Stimulated activated CD8-positive, alpha-beta memory T cell treated with anti-CD3 and anti-CD28 coated beads, Interleukin-4, amount 100 ng/mL, for 24 hours (primary cell): ENCODE measurements around the gene CATSPERE.
"Not testable (repeated sequence)": the region's sequence is repeated elsewhere in the genome, so short reads cannot be mapped to it uniquely, and the experiment has no call there.

Experiments
- DNase-seq: peaks from one replicate; pipeline ENCODE4 v3.0.0-alpha.2; 2020; ENCODE audit warnings: low read depth

The CATSPERE gene

GRCh38 chr1:244552336-244552735 is 91.3 kb downstream of the CATSPERE start:
- no peak for DNase-seq

GRCh38 chr1:244556263-244556662 is 95.2 kb downstream of the CATSPERE start:
- no peak for DNase-seq

- no peak for DNase-seq
These were observed 96.5 kb downstream of the CATSPERE start for GRCh38 chr1:244557565-244557964.

- no peak for DNase-seq
These were observed 98.5 kb downstream of the CATSPERE start for GRCh38 chr1:244559561-244559960.

GRCh38 chr1:244562877-244563276 is 101.8 kb downstream of the CATSPERE start:
- DNase-seq = not testable (repeated sequence)

GRCh38 chr1:244573768-244574167 is 112.7 kb downstream of the CATSPERE start:
- no peak for DNase-seq

- no peak for DNase-seq
These were observed 115.3 kb downstream of the CATSPERE start for GRCh38 chr1:244576259-244576892.

GRCh38 chr1:244578205-244578604 is 117.1 kb downstream of the CATSPERE start:
- DNase-seq = not testable (repeated sequence)

- DNase-seq = no peak
These were observed 122.4 kb downstream of the CATSPERE start for GRCh38 chr1:244583358-244583982.

- no peak for DNase-seq
These were observed 124.8 kb downstream of the CATSPERE start for GRCh38 chr1:244585867-244586266.

- no peak for DNase-seq
These were observed 129.6 kb downstream of the CATSPERE start for GRCh38 chr1:244590670-244591069.

- no peak for DNase-seq
These were observed 137.5 kb downstream of the CATSPERE start for GRCh38 chr1:244598611-244599010.

GRCh38 chr1:244599937-244600350 is 138.9 kb downstream of the CATSPERE start:
- peak; percentile 7 for DNase-seq

GRCh38 chr1:244601336-244601735 is 140.3 kb downstream of the CATSPERE start:
- DNase-seq = no peak

GRCh38 chr1:244603498-244603897 is 142.4 kb downstream of the CATSPERE start:
- DNase-seq = no peak

- DNase-seq = no peak
These were observed 144.8 kb downstream of the CATSPERE start for GRCh38 chr1:244605835-244606370.

GRCh38 chr1:244614113-244614836 is 153.2 kb downstream of the CATSPERE start:
- no peak for DNase-seq

- no peak for DNase-seq
These were observed 153.8 kb downstream of the CATSPERE start for GRCh38 chr1:244614879-244615278.

- DNase-seq = no peak
These were observed 154.2 kb downstream of the CATSPERE start for GRCh38 chr1:244615301-244615700.

GRCh38 chr1:244626709-244627108 is 165.6 kb downstream of the CATSPERE start:
- no peak for DNase-seq

- DNase-seq = no peak
These were observed 167.7 kb downstream of the CATSPERE start for GRCh38 chr1:244628789-244629188.

- no peak for DNase-seq
These were observed 172.1 kb downstream of the CATSPERE start for GRCh38 chr1:244633140-244633539.

- no peak for DNase-seq
These were observed 173.5 kb downstream of the CATSPERE start for GRCh38 chr1:244634546-244634945.
